ENCODE data around the gene TEX14. TPM values are rescaled to one million over a fixed set of nuclear protein-coding genes. Genes with fewer than 3 reads are reported as not detected.
"Not testable (repeated sequence)": the region's sequence is repeated elsewhere in the genome, so short reads cannot be mapped to it uniquely, and the experiment has no call there.

The TEX14 gene
- total RNA-seq, 4 donors from 2014 or later, result 0.13 TPM; not detected in 3

DNA sequence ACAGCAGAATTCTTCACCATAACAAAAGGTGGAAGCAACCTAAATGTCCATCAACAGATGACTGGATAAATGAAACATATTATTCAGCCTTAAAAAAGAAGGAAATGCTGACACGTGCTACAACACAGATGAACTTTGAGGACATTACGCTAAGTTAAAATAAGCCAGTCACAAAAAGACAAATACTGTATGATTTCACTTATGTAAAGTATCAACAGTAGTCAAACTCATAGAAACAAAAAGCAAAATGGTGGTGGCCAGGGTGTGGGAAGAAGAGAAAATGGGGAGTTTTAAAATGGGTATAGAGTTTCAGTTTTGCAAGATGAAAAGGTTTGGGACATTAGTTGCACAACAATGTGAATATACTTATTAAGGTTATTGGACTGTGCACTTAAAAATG is 127.6 kb downstream of the TEX14 start:
- TF ChIP-seq, protein P1, sequence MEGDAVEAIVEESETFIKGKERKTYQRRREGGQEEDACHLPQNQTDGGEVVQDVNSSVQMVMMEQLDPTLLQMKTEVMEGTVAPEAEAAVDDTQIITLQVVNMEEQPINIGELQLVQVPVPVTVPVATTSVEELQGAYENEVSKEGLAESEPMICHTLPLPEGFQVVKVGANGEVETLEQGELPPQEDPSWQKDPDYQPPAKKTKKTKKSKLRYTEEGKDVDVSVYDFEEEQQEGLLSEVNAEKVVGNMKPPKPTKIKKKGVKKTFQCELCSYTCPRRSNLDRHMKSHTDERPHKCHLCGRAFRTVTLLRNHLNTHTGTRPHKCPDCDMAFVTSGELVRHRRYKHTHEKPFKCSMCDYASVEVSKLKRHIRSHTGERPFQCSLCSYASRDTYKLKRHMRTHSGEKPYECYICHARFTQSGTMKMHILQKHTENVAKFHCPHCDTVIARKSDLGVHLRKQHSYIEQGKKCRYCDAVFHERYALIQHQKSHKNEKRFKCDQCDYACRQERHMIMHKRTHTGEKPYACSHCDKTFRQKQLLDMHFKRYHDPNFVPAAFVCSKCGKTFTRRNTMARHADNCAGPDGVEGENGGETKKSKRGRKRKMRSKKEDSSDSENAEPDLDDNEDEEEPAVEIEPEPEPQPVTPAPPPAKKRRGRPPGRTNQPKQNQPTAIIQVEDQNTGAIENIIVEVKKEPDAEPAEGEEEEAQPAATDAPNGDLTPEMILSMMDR (IDR thresholded peaks at IDR 0.05), result no peak
- DNase-seq, result no peak

DNA sequence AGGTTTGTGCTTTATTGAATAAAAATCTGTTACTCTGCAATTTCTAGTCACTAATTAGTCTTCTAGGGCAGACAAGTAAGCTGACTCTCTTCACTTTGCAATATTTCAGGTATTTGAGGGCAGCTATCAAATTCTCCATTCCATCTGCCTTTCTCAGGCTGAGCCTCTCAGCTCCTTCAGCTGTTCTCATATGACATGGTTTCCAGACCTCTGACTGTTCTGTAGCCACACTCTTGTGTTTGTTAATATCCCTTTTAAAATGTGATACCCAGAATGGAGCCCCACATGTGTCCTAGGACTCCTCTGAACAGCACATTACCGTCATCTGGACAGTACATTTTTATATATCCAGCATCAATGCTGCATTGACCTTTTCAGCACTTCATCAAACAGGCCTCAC is 131.3 kb downstream of the TEX14 start:
- Histone ChIP-seq H3K9me3 (no peaks in the 10 kb centered on the region), H3K36me3 (no peaks in the 10 kb centered on the region), H3K27me3 (no peaks in the 10 kb centered on the region), H3K4me3 (no peak overlapping the region), H3K4me1 (no peaks in the 10 kb centered on the region), H3K27ac (no peak overlapping the region)
- no peak for DNase-seq
- TF ChIP-seq, protein P1 (IDR thresholded peaks at IDR 0.05), result no peak
- TF ChIP-seq POLR2A (IDR thresholded peaks at IDR 0.05), result no peak

More for the DNA sequence above, 127.6 kb downstream of the TEX14 start:
- Histone ChIP-seq H3K36me3 (no peaks in the 10 kb centered on the region), H3K9me3 (no peaks in the 10 kb centered on the region), H3K27ac (no peak overlapping the region), H3K4me3 (no peak overlapping the region), H3K27me3 (no peaks in the 10 kb centered on the region), H3K4me1 (no peaks in the 10 kb centered on the region)

DNA sequence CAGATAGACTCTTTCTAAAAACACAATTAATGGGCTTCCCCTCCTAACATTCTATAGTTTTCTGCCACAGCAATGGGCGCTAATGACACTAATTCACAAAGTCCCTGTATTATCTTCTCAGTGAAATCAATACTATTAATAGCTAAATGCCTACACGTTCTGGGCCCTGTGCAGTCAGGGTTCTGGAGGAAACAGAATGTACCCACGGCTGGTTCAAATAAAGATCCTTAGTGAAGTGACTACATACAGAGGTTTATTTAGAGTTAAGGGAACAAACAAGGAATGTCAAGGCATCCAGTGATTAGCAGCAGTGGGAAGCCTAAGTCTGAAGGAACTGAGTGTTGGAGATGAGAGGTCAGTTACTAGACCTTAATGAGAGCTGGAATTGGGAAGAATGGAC is 133.9 kb downstream of the TEX14 start:
- Histone ChIP-seq H3K27ac (no peak overlapping the region), H3K9me3 (no peaks in the 10 kb centered on the region), H3K27me3 (no peaks in the 10 kb centered on the region), H3K4me3 (no peak overlapping the region), H3K4me1 (no peaks in the 10 kb centered on the region), H3K36me3 (no peaks in the 10 kb centered on the region)
- TF ChIP-seq, protein P1 (IDR thresholded peaks at IDR 0.05), result no peak
- no peak for TF ChIP-seq POLR2A (IDR thresholded peaks at IDR 0.05)
- no peak for DNase-seq

DNA sequence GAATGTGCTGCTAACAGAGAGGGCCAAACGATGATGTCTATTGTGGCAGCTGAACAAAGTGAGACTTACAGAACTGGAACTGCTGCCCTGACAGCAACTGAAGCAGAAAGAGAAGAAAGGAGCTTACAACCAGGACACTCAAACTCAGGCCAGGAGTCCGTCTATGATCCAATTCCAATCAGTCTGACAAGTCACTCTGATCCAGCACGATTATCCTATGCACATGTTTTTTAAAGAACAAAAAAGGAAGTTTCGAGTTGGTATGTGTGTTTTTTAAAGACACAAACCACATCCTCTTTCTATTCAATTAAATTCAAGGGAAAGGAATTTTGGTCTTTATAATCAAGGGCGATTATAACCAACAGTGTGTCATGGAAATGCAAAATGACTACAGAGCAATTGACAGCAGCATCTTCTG is 135.0 kb downstream of the TEX14 start:
- Histone ChIP-seq H3K36me3 (no peaks in the 10 kb centered on the region), H3K4me1 (no peaks in the 10 kb centered on the region), H3K4me3 (no peak overlapping the region), H3K27ac (no peak overlapping the region), H3K9me3 (no peaks in the 10 kb centered on the region), H3K27me3 (no peaks in the 10 kb centered on the region)
- no peak for DNase-seq
- TF ChIP-seq, protein P1 (IDR thresholded peaks at IDR 0.05), result no peak
- no peak for TF ChIP-seq POLR2A (IDR thresholded peaks at IDR 0.05)

DNA sequence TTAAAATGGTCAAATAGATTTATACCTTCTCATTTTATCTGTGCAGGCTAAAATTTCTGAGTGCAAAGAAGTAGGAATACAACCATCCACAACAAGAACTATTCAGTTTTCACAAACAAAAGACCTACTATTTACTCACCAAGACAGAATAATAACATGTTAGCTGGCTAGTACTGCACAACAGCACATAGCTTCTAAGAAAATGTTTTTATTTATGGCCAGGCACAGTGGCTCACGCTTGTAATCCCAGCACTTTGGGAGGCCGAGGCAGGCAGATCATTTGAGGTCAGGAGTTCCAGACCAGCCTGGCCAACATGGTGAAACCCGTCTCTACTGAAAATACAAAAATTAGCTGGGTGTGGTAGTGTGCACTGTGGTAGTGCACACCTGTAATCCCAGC is 136.7 kb downstream of the TEX14 start:
- H3K27me3 ChIP-seq, H3K36me3 ChIP-seq, DNase-seq, H3K4me1 ChIP-seq, H3K27ac ChIP-seq, H3K4me3 ChIP-seq, H3K9me3 ChIP-seq: not testable (repeated sequence)

DNA sequence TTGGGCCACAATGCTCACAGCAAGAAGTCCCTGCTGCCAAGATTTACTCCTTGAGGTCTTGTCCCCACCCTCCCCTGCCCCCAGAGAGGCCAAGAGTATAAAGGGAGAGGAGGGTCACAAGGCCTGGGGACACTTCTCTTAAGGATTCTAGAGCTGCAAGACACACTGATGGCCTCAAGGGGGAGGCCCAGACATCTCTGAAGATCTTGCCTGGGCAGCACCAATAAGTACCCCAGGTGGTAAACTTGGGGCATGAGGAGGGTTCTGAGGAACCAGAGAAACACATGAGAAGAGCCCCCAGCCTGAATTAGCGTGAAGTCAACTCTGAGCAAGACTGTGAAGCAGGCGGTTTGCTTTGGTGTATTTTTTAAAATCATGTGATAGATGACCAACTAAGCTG is 150.6 kb downstream of the TEX14 start:
- Histone ChIP-seq H3K4me1 (no peaks in the 10 kb centered on the region), H3K27ac (no peak overlapping the region), H3K36me3 (no peaks in the 10 kb centered on the region), H3K27me3 (no peaks in the 10 kb centered on the region), H3K4me3 (no peak overlapping the region), H3K9me3 (no peaks in the 10 kb centered on the region)
- TF ChIP-seq, protein P1 (IDR thresholded peaks at IDR 0.05), result no peak
- TF ChIP-seq POLR2A (IDR thresholded peaks at IDR 0.05), result no peak
- no peak for DNase-seq
